CD4-positive, alpha-beta T cell treated with Interleukin-10 for 1 hour (primary cell): ENCODE data around the gene TRIM73.
A peak's percentile ranks its signal among the peaks of the same experiment; 100 is the strongest.
"Not testable (repeated sequence)": the region's sequence is repeated elsewhere in the genome, so short reads cannot be mapped to it uniquely, and the experiment has no call there.

Experiments used
- DNase-seq: peaks from one replicate; pipeline ENCODE4 v3.0.0-alpha.2; 2020

TRIM73 gene

GRCh38 chr7:75395329-75395728 is at the start of gene TRIM73:
TSS of gene TRIM73 (plus strand) at chr7:75395629. CDS start at chr7:75398934, 3,305 bp downstream.
- DNase-seq = not testable (repeated sequence)

- peak; percentile 50 for DNase-seq
Observed at GRCh38 chr7:75358671-75359541, 36.5 kb upstream of the TRIM73 start.

GRCh38 chr7:75359542-75359848 is 35.9 kb upstream of the TRIM73 start:
- not testable (repeated sequence) for DNase-seq

- not testable (repeated sequence) for DNase-seq
Observed at GRCh38 chr7:75364079-75364478, 31.4 kb upstream of the TRIM73 start.

GRCh38 chr7:75366643-75367042 is 28.8 kb upstream of the TRIM73 start:
- DNase-seq = not testable (repeated sequence)

GRCh38 chr7:75367313-75367712 is 28.1 kb upstream of the TRIM73 start:
- not testable (repeated sequence) for DNase-seq

GRCh38 chr7:75374144-75374518 is 21.3 kb upstream of the TRIM73 start:
- DNase-seq = not testable (repeated sequence)

GRCh38 chr7:75374519-75375317 is 20.7 kb upstream of the TRIM73 start:
- DNase-seq = not testable (repeated sequence)

GRCh38 chr7:75393194-75393593 is 2.2 kb upstream of the TRIM73 start:
- DNase-seq = not testable (repeated sequence)

GRCh38 chr7:75397865-75398264 is 2.4 kb downstream of the TRIM73 start:
- DNase-seq = not testable (repeated sequence)

GRCh38 chr7:75398771-75399700 is 3.6 kb downstream of the TRIM73 start:
- not testable (repeated sequence) for DNase-seq

- not testable (repeated sequence) for DNase-seq
Observed at GRCh38 chr7:75400575-75400974, 5.1 kb downstream of the TRIM73 start.

- not testable (repeated sequence) for DNase-seq
Observed at GRCh38 chr7:75403455-75404443, 8.3 kb downstream of the TRIM73 start.

- DNase-seq = not testable (repeated sequence)
Observed at GRCh38 chr7:75404663-75405062, 9.2 kb downstream of the TRIM73 start.

GRCh38 chr7:75409880-75410822 is 14.7 kb downstream of the TRIM73 start:
- DNase-seq = not testable (repeated sequence)

GRCh38 chr7:75410823-75411173 is 15.4 kb downstream of the TRIM73 start:
- not testable (repeated sequence) for DNase-seq

- not testable (repeated sequence) for DNase-seq
Observed at GRCh38 chr7:75414204-75414603, 18.8 kb downstream of the TRIM73 start.

GRCh38 chr7:75414708-75415427 is 19.4 kb downstream of the TRIM73 start:
- DNase-seq = not testable (repeated sequence)

- not testable (repeated sequence) for DNase-seq
Observed at GRCh38 chr7:75415428-75415817, 20.0 kb downstream of the TRIM73 start.
